Endothelial cell of umbilical vein (primary cell): ENCODE data around the gene HEBP1. TPM values are rescaled to one million over a fixed set of nuclear protein-coding genes. Genes with fewer than 3 reads are reported as not detected.

ENCODE experiments used
- BruUV-seq: library from RNA; stranded (reverse); fragments of 400-500 nt; replicated peaks from 2 replicates; lab custom pipeline; 2021; lab: Mats Ljungman, UMichigan
- CTCF ChIA-PET: fragments of 300-600, 350-600 bp; sonication (Branson Sonifier 250); formaldehyde crosslinking; loops from one replicate; lab custom pipeline; 2021; ENCODE audit warnings: antibody characterized with exemption, inconsistent platforms; lab: Charles Lee
- POLR2A ChIA-PET: fragments of 300-600, 350-600 bp; sonication (Branson Sonifier 250); formaldehyde crosslinking; loops from one replicate; lab custom pipeline; 2021; ENCODE audit warnings: antibody characterized with exemption, inconsistent platforms; lab: Charles Lee
- DNase-seq: peaks from one replicate; pipeline ENCODE4 v3.0.0-alpha.2; 2011; ENCODE audit warnings: low read depth, low spot score
- FAIRE-seq: peaks from 2 replicates; lab custom pipeline; 2011; peaks lifted over from hg19 to GRCh38; lab: Jason Lieb, UNC
- H2AFZ ChIP-seq: 2 replicates; pipeline ENCODE4 v1.6.0; 2012; ENCODE audit warnings: low read depth, low read length, control low read depth, inconsistent platforms
- H3K27ac ChIP-seq: 2 replicates; pipeline ENCODE4 v1.5.1; 2011; ENCODE audit warnings: low read depth, mild to moderate bottlenecking, control low read depth, low read length, moderate library complexity; ENCODE audit not compliant: insufficient read depth
- H3K27me3 ChIP-seq, 2 experiments: 2 replicates each; pipeline versions ENCODE4 v1.6.0 to v1.6.1; 2011; ENCODE audit warnings: low read length in 2 of 2, mixed read lengths in 1 of 2; ENCODE audit not compliant: control insufficient read depth in 2 of 2, insufficient read depth in 2 of 2
- H3K36me3 ChIP-seq, 2 experiments: 2 replicates in 1 of 2; 3 replicates in 1 of 2; pipeline ENCODE4 v1.5.1; 2011; ENCODE audit warnings: low read length in 2 of 2, mild to moderate bottlenecking in 1 of 2, moderate library complexity in 1 of 2; ENCODE audit not compliant: control insufficient read depth in 2 of 2, insufficient read depth in 2 of 2; ENCODE audit errors: extremely low read depth in 1 of 2
- H3K4me1 ChIP-seq: 3 replicates; pipeline ENCODE4 v1.5.1; 2011; ENCODE audit warnings: mild to moderate bottlenecking, low read length; ENCODE audit not compliant: control insufficient read depth, insufficient read depth; ENCODE audit errors: extremely low read depth
- H3K4me2 ChIP-seq: 2 replicates; pipeline ENCODE4 v1.6.1; 2011; ENCODE audit warnings: low read length, control low read depth, mixed read lengths; ENCODE audit not compliant: insufficient read depth
- H3K4me3 ChIP-seq, 3 experiments: fragments of 200-600 bp in 1 of 3; sonication (generic), shearing (Covaris generic) in 1 of 3; replicated peaks in 1 of 3; 2 replicates each; pipeline ENCODE4 v1.5.1; 2011 to 2016; ENCODE audit warnings: control low read depth in 3 of 3, low read length in 3 of 3, mild to moderate bottlenecking in 2 of 3, inconsistent platforms in 1 of 3, low read depth in 1 of 3, moderate library complexity in 1 of 3; ENCODE audit not compliant: insufficient read depth in 1 of 3
- H3K79me2 ChIP-seq: 2 replicates; pipeline ENCODE4 v1.6.0; 2012; ENCODE audit warnings: low read length, inconsistent platforms; ENCODE audit not compliant: control insufficient read depth, insufficient read depth
- H3K9ac ChIP-seq: replicated peaks from 2 replicates; pipeline ENCODE3; 2011; ENCODE audit warnings: low read length, control low read depth; ENCODE audit not compliant: insufficient read depth; ENCODE audit errors: extremely low read depth
- H3K9me1 ChIP-seq: replicated peaks from 3 replicates; pipeline ENCODE4 v1.6.0; 2011; ENCODE audit warnings: mild to moderate bottlenecking, low read length; ENCODE audit not compliant: control insufficient read depth, insufficient read depth; ENCODE audit errors: extremely low read depth
- H3K9me3 ChIP-seq: replicated peaks from 2 replicates; pipeline ENCODE4 v1.5.1; 2012; ENCODE audit warnings: low read length, inconsistent platforms; ENCODE audit not compliant: control insufficient read depth, insufficient read depth
- H4K20me1 ChIP-seq: replicated peaks from 2 replicates; pipeline ENCODE3; 2011; ENCODE audit warnings: mild to moderate bottlenecking, low read length; ENCODE audit not compliant: control insufficient read depth, insufficient read depth; ENCODE audit errors: extremely low read depth
- CTCF ChIP-seq, 2 donors: IDR thresholded peaks; 1 replicate in 1 of 2; 2 replicates in 1 of 2; pipeline ENCODE4 v1.5.1; 2011; ENCODE audit warnings: low read length in 2 of 2, mild to moderate bottlenecking in 2 of 2, moderate library complexity in 2 of 2, control low read depth in 1 of 2, inconsistent platforms in 1 of 2, low read depth in 1 of 2; ENCODE audit not compliant: insufficient read depth in 1 of 2; ENCODE audit errors: extremely low read depth in 1 of 2
- EZH2 ChIP-seq: IDR thresholded peaks from 2 replicates; pipeline ENCODE4 v1.6.1; 2012; ENCODE audit warnings: borderline replicate concordance, low read depth, mild to moderate bottlenecking, moderate library complexity, low read length, inconsistent platforms; ENCODE audit not compliant: severe bottlenecking
- FOS ChIP-seq: IDR thresholded peaks from 2 replicates; pipeline ENCODE4 v1.6.1; 2011; ENCODE audit warnings: mild to moderate bottlenecking, low read length, moderate library complexity, borderline replicate concordance; ENCODE audit not compliant: insufficient read depth
- GATA2 ChIP-seq: IDR thresholded peaks from 2 replicates; pipeline ENCODE4 v1.7.0; 2011; ENCODE audit warnings: low read depth, mild to moderate bottlenecking, moderate library complexity, mixed read lengths, low read length; ENCODE audit not compliant: insufficient read length, insufficient read depth
- JUN ChIP-seq: IDR thresholded peaks from 2 replicates; pipeline ENCODE4 v1.6.1; 2011; ENCODE audit warnings: borderline replicate concordance, low read depth; ENCODE audit not compliant: insufficient read length, insufficient read depth
- MYC ChIP-seq: IDR thresholded peaks from one replicate; pipeline ENCODE4 v1.6.1; 2011; ENCODE audit warnings: mild to moderate bottlenecking, low read depth, low read length
- POLR2A ChIP-seq: IDR thresholded peaks from 2 replicates; pipeline ENCODE4 v1.6.1; 2012; ENCODE audit warnings: low read depth, mild to moderate bottlenecking, control low read depth, low read length
- POLR2AphosphoS5 ChIP-seq: IDR thresholded peaks from 2 replicates; pipeline ENCODE4 v1.6.1; 2012; ENCODE audit warnings: low read depth, mild to moderate bottlenecking, control low read depth, low read length, moderate library complexity; ENCODE audit not compliant: insufficient read depth
- dilution Hi-C: fragments of 300-500 bp; cut with MboI; formaldehyde crosslinking; loops from one replicate; pipeline ENCODE4 v1.15.0; 2019; ENCODE audit warnings: low sequenced_read_pairs; ENCODE audit not compliant: extremely low pct_ligation_motif_present
- intact Hi-C: fragments of 100-400 bp; cut with micrococcal nuclease; formaldehyde crosslinking; loops from one replicate; pipeline ENCODE4 v1.10.0; 2022
- polyA plus RNA-seq, 4 experiments: library from polyadenylated mRNA; depleted of rRNA in 3 of 4; stranded (reverse) in 3 of 4; unstranded in 1 of 4; fragments of >200 nt; gene quantifications; 2 replicates each; pipeline versions ENCODE4 v1.2.1 to v1.2.3, GENCODE V29; 2011 to 2012; ENCODE audit warnings: missing spikeins in 1 of 4
- total RNA-seq: library from RNA; stranded (reverse); gene quantifications from 2 replicates; pipeline ENCODE4 v1.2.3, GENCODE V29; 2021
- TF ChIP-seq, protein P1 (sequence below): IDR thresholded peaks from 2 replicates; pipeline ENCODE4 v1.6.1; 2011; ENCODE audit not compliant: insufficient read depth, insufficient read length

HEBP1 gene
- total and polyA plus RNA-seq, 2 donors (not counting 3 experiments of a cell fraction or from before 2014, with no cell fraction given): 23.1 to 59.5 TPM

GRCh38 chr12:13044002-13044905, 44.2 kb upstream of the HEBP1 start, which contains the start of gene FAM234B:
Gene FAM234B (plus strand): TSS chr12:13044381. CDS start chr12:13044404, 23 bp downstream.
- H3K9ac ChIP-seq: peak within 1 kb of the TSS; percentile 59
- peak within 1 kb of the TSS; percentile 99 for H3K4me2 ChIP-seq
- ChIA-PET POLR2A (interaction anchor here (1.0 kb wide), 1 partner anchor 152 kb away, joined by 4 read pairs; the partner anchor contains the start of gene EMP1), CTCF (interaction anchor here (0.6 to 3.0 kb wide), 29 partner anchors 9 to 211 kb away, joined by 3 to 20 read pairs (median 3); partner anchors contain the start of gene EMP1)
- DNase-seq: peak; percentile 70
- H4K20me1 ChIP-seq: no peaks in the 10 kb centered on the region
- H3K27me3 ChIP-seq: peaks cover 2% of the 10 kb centered on the region in 2 experiments
- H3K36me3 ChIP-seq: no peaks in the 10 kb centered on the region
- intact Hi-C loops (loop anchor here (1.0 to 2.0 kb wide), 2 partner anchors 44 to 55 kb away; partner anchors contain the start of gene HEBP1), dilution Hi-C loops (no loop called here)
- H3K4me1 ChIP-seq: peaks cover 10% of the 10 kb centered on the region
- no peaks in the 10 kb centered on the region for H3K9me3 ChIP-seq
- no peaks in the 10 kb centered on the region for H3K9me1 ChIP-seq
- peak; percentile 89 for FAIRE-seq
- TF ChIP-seq FOS (no peak), CTCF (IDR thresholded peaks at IDR 0.05; ENCODE audit: extremely low read depth in 1 of 2, insufficient read depth in 1 of 2, low read depth in 1 of 2, low read length in 2 of 2) (peak; percentile 9 to 21), MYC (no peak), POLR2AphosphoS5 (no peak), GATA2 (no peak), JUN (no peak), POLR2A (no peak), EZH2 (no peak)
- TF ChIP-seq, protein P1, sequence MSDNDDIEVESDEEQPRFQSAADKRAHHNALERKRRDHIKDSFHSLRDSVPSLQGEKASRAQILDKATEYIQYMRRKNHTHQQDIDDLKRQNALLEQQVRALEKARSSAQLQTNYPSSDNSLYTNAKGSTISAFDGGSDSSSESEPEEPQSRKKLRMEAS: no peak
- H3K79me2 ChIP-seq: no peaks in the 10 kb centered on the region
- peak within 1 kb of the TSS; percentile 66 to 85 (median 79) for H3K4me3 ChIP-seq
- peak within 1 kb of the TSS; percentile 100 for H2AFZ ChIP-seq
- no TSS peak for BruUV-seq
- no peak within 1 kb of the TSS for H3K27ac ChIP-seq
